Nephron (organoid): ENCODE results near the gene CCDC81.

ENCODE experiments used
- H3K27ac Mint-ChIP-seq, 3 experiments: 2 replicates each; pipeline ENCODE4 v1.8.0; 2020; ENCODE audit warnings: mixed read lengths in 3 of 3, mild to moderate bottlenecking in 2 of 3, moderate library complexity in 1 of 3
- H3K27me3 Mint-ChIP-seq: 2 replicates; pipeline ENCODE4 v1.8.0; 2021; ENCODE audit warnings: low read depth, mild to moderate bottlenecking, moderate library complexity, mixed read lengths
- H3K36me3 Mint-ChIP-seq: 2 replicates; pipeline ENCODE4 v1.8.0; 2020; ENCODE audit warnings: low read depth, mixed read lengths
- H3K4me1 Mint-ChIP-seq: 2 replicates; pipeline ENCODE4 v1.8.0; 2020; ENCODE audit warnings: mixed read lengths
- H3K4me3 Mint-ChIP-seq, 3 experiments: 2 replicates each; pipeline ENCODE4 v1.8.0; 2020; ENCODE audit warnings: mild to moderate bottlenecking in 3 of 3, mixed read lengths in 3 of 3, moderate library complexity in 2 of 3
- H3K9me3 Mint-ChIP-seq: 2 replicates; pipeline ENCODE4 v1.8.0; 2020; ENCODE audit warnings: mixed read lengths
- CTCF ChIP-seq, 3 experiments: fragments of 200-600 bp; sonication (generic); IDR thresholded peaks; one replicate each; pipeline ENCODE4 v1.5.0; 2021; ENCODE audit warnings: antibody characterized with exemption in 3 of 3; ENCODE audit not compliant: unreplicated experiment in 3 of 3

Gene CCDC81

GRCh38 chr11:86442420-86442819, 67.7 kb downstream of the CCDC81 start:
- no peaks in the 10 kb centered on the region for H3K9me3 Mint-ChIP-seq
- H3K4me3 Mint-ChIP-seq: no peak overlapping the region
- H3K36me3 Mint-ChIP-seq: no peaks in the 10 kb centered on the region
- no peak overlapping the region for H3K27ac Mint-ChIP-seq
- no peak for TF ChIP-seq CTCF (IDR thresholded peaks at IDR 0.05; ENCODE audit: unreplicated experiment in 3 of 3)
- H3K27me3 Mint-ChIP-seq: no peaks in the 10 kb centered on the region
- peaks cover 15% of the 10 kb centered on the region for H3K4me1 Mint-ChIP-seq

GRCh38 chr11:86442827-86443226, 68.1 kb downstream of the CCDC81 start:
- Mint-ChIP-seq H3K4me1 (peaks cover 15% of the 10 kb centered on the region), H3K27ac (no peak overlapping the region), H3K36me3 (no peaks in the 10 kb centered on the region), H3K4me3 (no peak overlapping the region), H3K27me3 (no peaks in the 10 kb centered on the region), H3K9me3 (no peaks in the 10 kb centered on the region)
- no peak for TF ChIP-seq CTCF (IDR thresholded peaks at IDR 0.05; ENCODE audit: unreplicated experiment in 3 of 3)

DNA sequence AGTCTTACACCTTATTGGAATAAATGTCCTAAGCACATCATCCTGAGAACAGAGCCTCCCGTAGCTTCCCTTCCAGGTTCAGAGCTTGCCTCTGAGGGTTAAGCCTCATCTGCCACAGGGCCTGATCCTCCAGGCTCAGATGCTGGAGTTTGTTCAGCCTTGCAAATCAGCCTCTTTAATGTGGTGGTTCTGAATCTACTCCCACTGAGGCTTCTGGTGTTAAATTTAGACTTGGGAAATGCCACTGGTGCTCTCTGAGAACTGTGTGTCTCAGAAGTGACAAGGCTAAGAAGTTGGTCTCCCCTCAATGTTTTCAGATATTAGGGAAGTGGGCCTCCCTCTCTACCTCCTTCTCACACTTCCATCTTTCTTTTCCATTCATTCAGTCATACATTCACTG, 68.7 kb downstream of the CCDC81 start:
- Mint-ChIP-seq H3K27me3 (no peaks in the 10 kb centered on the region), H3K4me3 (no peak overlapping the region), H3K36me3 (no peaks in the 10 kb centered on the region), H3K4me1 (peaks cover 15% of the 10 kb centered on the region), H3K27ac (no peak overlapping the region), H3K9me3 (no peaks in the 10 kb centered on the region)
- no peak for TF ChIP-seq CTCF (IDR thresholded peaks at IDR 0.05; ENCODE audit: unreplicated experiment in 3 of 3)

DNA sequence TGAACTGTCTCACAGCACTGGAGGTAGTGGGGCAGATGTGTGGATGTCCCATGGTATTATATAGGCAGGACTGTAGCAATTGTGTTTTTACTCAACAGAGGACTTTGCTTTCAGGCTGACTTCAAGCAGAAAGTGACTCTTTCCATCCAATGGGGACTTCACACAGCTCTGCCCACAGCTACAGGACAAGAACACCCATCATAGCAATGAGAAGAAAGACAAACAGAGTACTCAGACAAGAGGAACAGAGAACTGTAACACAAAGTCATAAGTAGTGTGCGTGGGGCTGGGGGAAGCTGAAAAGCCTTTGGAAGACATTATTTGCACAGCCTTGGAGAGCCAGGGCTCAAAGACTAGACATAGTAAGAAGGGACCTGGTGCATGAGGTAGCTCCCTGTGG, 70.3 kb downstream of the CCDC81 start:
- Mint-ChIP-seq H3K27ac (no peak overlapping the region), H3K4me1 (peaks cover 10% of the 10 kb centered on the region), H3K9me3 (no peaks in the 10 kb centered on the region), H3K4me3 (no peak overlapping the region), H3K36me3 (no peaks in the 10 kb centered on the region), H3K27me3 (no peaks in the 10 kb centered on the region)
- no peak for TF ChIP-seq CTCF (IDR thresholded peaks at IDR 0.05; ENCODE audit: unreplicated experiment in 3 of 3)

GRCh38 chr11:86446163-86446923, 71.7 kb downstream of the CCDC81 start:
- Mint-ChIP-seq H3K4me1 (no peaks in the 10 kb centered on the region), H3K27me3 (no peaks in the 10 kb centered on the region), H3K27ac (no peak overlapping the region), H3K4me3 (no peak overlapping the region), H3K36me3 (no peaks in the 10 kb centered on the region), H3K9me3 (no peaks in the 10 kb centered on the region)
- TF ChIP-seq CTCF (IDR thresholded peaks at IDR 0.05; ENCODE audit: unreplicated experiment in 3 of 3): no peak

DNA sequence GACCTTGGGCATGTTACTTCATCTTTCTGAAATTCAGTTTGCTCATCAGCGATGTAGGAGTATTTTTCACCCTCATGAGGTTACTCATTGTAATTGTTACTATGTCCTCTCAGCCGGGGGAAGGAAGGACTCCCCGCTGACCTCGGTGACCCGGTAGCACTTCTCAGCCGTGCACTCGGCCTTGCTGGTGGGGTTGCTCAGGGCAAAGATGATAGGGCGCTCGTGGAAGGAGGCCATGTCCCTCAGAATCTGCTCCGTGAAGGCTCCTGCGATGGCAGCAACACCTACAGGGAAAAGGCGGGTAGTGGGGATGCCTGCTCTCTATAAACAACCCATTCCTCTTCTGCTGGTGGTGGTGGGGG, 72.2 kb downstream of the CCDC81 start:
- H3K36me3 Mint-ChIP-seq: no peaks in the 10 kb centered on the region
- H3K9me3 Mint-ChIP-seq: no peaks in the 10 kb centered on the region
- H3K4me1 Mint-ChIP-seq: peaks cover under 1% of the 10 kb centered on the region
- no peaks in the 10 kb centered on the region for H3K27me3 Mint-ChIP-seq
- H3K27ac Mint-ChIP-seq: no peak overlapping the region
- H3K4me3 Mint-ChIP-seq: no peak overlapping the region
- TF ChIP-seq CTCF (IDR thresholded peaks at IDR 0.05; ENCODE audit: unreplicated experiment in 3 of 3): no peak
